HG02973 (cell line): ENCODE data around the gene ELP6.
"Not testable (repeated sequence)": the region's sequence is repeated elsewhere in the genome, so short reads cannot be mapped to it uniquely, and the experiment has no call there.

Experiments used
- ATAC-seq: cut with Tn5 transposase; IDR thresholded peaks from one replicate; pipeline ENCODE4 v1.9.1; 2021; ENCODE audit warnings: moderate library complexity; ENCODE audit not compliant: unreplicated experiment

The ELP6 gene

GRCh38 chr3:47515100-47515499 lies 1.6 kb upstream of the ELP6 start:
- no peak for ATAC-seq

GRCh38 chr3:47512416-47513124 lies 942 bp downstream of the ELP6 start:
- no peak for ATAC-seq

- not testable (repeated sequence) for ATAC-seq
Observed at GRCh38 chr3:47505267-47505666, 8.2 kb downstream of the ELP6 start.

- ATAC-seq, result no peak
Observed at GRCh38 chr3:47504113-47504512, 9.4 kb downstream of the ELP6 start.

- ATAC-seq, result no peak
Observed at GRCh38 chr3:47503033-47503432, 10.5 kb downstream of the ELP6 start.

- no peak for ATAC-seq
Observed at GRCh38 chr3:47496892-47497291, 16.6 kb downstream of the ELP6 start.

- ATAC-seq, result no peak
Observed at GRCh38 chr3:47495886-47496285, 17.6 kb downstream of the ELP6 start.

- ATAC-seq, result no peak
Observed at GRCh38 chr3:47495111-47495510, 18.4 kb downstream of the ELP6 start.

GRCh38 chr3:47491777-47492176 lies 21.7 kb downstream of the ELP6 start:
- ATAC-seq, result no peak

GRCh38 chr3:47491186-47491585 lies 22.3 kb downstream of the ELP6 start:
- ATAC-seq, result no peak

- ATAC-seq, result no peak
Observed at GRCh38 chr3:47487265-47487664, 26.2 kb downstream of the ELP6 start.

- ATAC-seq, result no peak
Observed at GRCh38 chr3:47485812-47486211, 27.7 kb downstream of the ELP6 start.

GRCh38 chr3:47482366-47482765 lies 31.1 kb downstream of the ELP6 start:
- ATAC-seq, result no peak

- not testable (repeated sequence) for ATAC-seq
Observed at GRCh38 chr3:47481763-47482162, 31.7 kb downstream of the ELP6 start.

GRCh38 chr3:47480267-47480666 lies 33.2 kb downstream of the ELP6 start:
- not testable (repeated sequence) for ATAC-seq

- no peak for ATAC-seq
Observed at GRCh38 chr3:47479826-47480160, 33.7 kb downstream of the ELP6 start.

- no peak for ATAC-seq
Observed at GRCh38 chr3:47478022-47478421, 35.5 kb downstream of the ELP6 start.

- ATAC-seq, result no peak
Observed at GRCh38 chr3:47476644-47477199, 36.8 kb downstream of the ELP6 start.

GRCh38 chr3:47476330-47476626 lies 37.2 kb downstream of the ELP6 start:
- no peak for ATAC-seq

- ATAC-seq, result peak; percentile 88
Observed at GRCh38 chr3:47475570-47476329, 37.8 kb downstream of the ELP6 start, which contains the start of gene SCAP. TSS of gene SCAP (minus strand) at chr3:47475941. CDS start at chr3:47442993, 32,948 bp downstream.

- no peak for ATAC-seq
Observed at GRCh38 chr3:47475029-47475569, 38.4 kb downstream of the ELP6 start.

GRCh38 chr3:47473391-47473790 lies 40.1 kb downstream of the ELP6 start:
- ATAC-seq, result no peak
